Activated naive CD4-positive, alpha-beta T cell treated with anti-CD3 and anti-CD28 coated beads, Interleukin-2, amount 10 ng/mL, durations not matched to agents 7 days and 5 days (primary cell): Measurements from ENCODE around the gene TXNL4B.

Experiments used
- CTCF ChIA-PET: fragments of 350-600 bp; sonication (Branson Sonifier 250); formaldehyde crosslinking; loops from one replicate; lab custom pipeline; 2021; ENCODE audit warnings: antibody characterized with exemption; lab: Charles Lee
- DNase-seq: peaks from one replicate; pipeline ENCODE4 v3.0.0-alpha.2; 2020
- H3K27ac Mint-ChIP-seq: one replicate; pipeline ENCODE4 v1.8.0; 2021; ENCODE audit warnings: mild to moderate bottlenecking, moderate library complexity, mixed read lengths
- H3K27me3 Mint-ChIP-seq: one replicate; pipeline ENCODE4 v1.8.0; 2021; ENCODE audit warnings: mild to moderate bottlenecking, mixed read lengths
- H3K36me3 Mint-ChIP-seq: one replicate; pipeline ENCODE4 v1.8.0; 2021; ENCODE audit warnings: mixed read lengths
- H3K4me1 Mint-ChIP-seq: one replicate; pipeline ENCODE4 v1.8.0; 2021; ENCODE audit warnings: mixed read lengths
- H3K4me3 Mint-ChIP-seq: one replicate; pipeline ENCODE4 v1.8.0; 2021; ENCODE audit warnings: mild to moderate bottlenecking, moderate library complexity, mixed read lengths
- H3K9me3 Mint-ChIP-seq: one replicate; pipeline ENCODE4 v1.8.0; 2021; ENCODE audit warnings: mixed read lengths

TXNL4B gene

GRCh38 chr16:72124761-72125634, 31.6 kb upstream of the TXNL4B start:
- CTCF ChIA-PET = interaction anchor here (0.5 to 2.1 kb wide), 13 partner anchors 12 to 1983 kb away, joined by 3 to 15 read pairs (median 3); partner anchors contain the start of gene PMFBP1
- H3K27ac Mint-ChIP-seq = no peak overlapping the region
- no peaks in the 10 kb centered on the region for H3K4me1 Mint-ChIP-seq
- no peaks in the 10 kb centered on the region for H3K9me3 Mint-ChIP-seq
- no peak overlapping the region for H3K4me3 Mint-ChIP-seq
- peak; percentile 72 for DNase-seq
- H3K27me3 Mint-ChIP-seq = peaks cover 16% of the 10 kb centered on the region
- H3K36me3 Mint-ChIP-seq = no peaks in the 10 kb centered on the region

- no peaks in the 10 kb centered on the region for H3K9me3 Mint-ChIP-seq
- DNase-seq = no peak
- peaks cover 16% of the 10 kb centered on the region for H3K27me3 Mint-ChIP-seq
- no peak overlapping the region for H3K27ac Mint-ChIP-seq
- H3K36me3 Mint-ChIP-seq = no peaks in the 10 kb centered on the region
- H3K4me1 Mint-ChIP-seq = no peaks in the 10 kb centered on the region
- CTCF ChIA-PET = interaction anchor here (0.5 to 2.1 kb wide), 10 partner anchors 12 to 1755 kb away, joined by 3 to 15 read pairs (median 3); partner anchors contain the start of gene PMFBP1
- H3K4me3 Mint-ChIP-seq = no peak overlapping the region
Observed at GRCh38 chr16:72124148-72124547, 30.7 kb upstream of the TXNL4B start.

- H3K27ac Mint-ChIP-seq = no peak overlapping the region
- no peaks in the 10 kb centered on the region for H3K36me3 Mint-ChIP-seq
- DNase-seq = no peak
- H3K27me3 Mint-ChIP-seq = peaks cover 11% of the 10 kb centered on the region
- CTCF ChIA-PET = interaction anchor here (2.1 kb wide), 1 partner anchor 343 kb away, joined by 15 read pairs; no protein-coding TSS in a partner anchor
- H3K4me1 Mint-ChIP-seq = no peaks in the 10 kb centered on the region
- no peak overlapping the region for H3K4me3 Mint-ChIP-seq
- H3K9me3 Mint-ChIP-seq = no peaks in the 10 kb centered on the region
Observed at GRCh38 chr16:72123426-72123825, 30.0 kb upstream of the TXNL4B start.

- DNase-seq = no peak
Observed at GRCh38 chr16:72122916-72123315, 29.5 kb upstream of the TXNL4B start.

GRCh38 chr16:72122308-72122707, 28.9 kb upstream of the TXNL4B start:
- H3K36me3 Mint-ChIP-seq = no peaks in the 10 kb centered on the region
- no peak overlapping the region for H3K27ac Mint-ChIP-seq
- H3K9me3 Mint-ChIP-seq = no peaks in the 10 kb centered on the region
- no peaks in the 10 kb centered on the region for H3K4me1 Mint-ChIP-seq
- H3K4me3 Mint-ChIP-seq = no peak overlapping the region
- CTCF ChIA-PET = interaction anchor here (1.3 kb wide), 1 partner anchor 344 kb away, joined by 3 read pairs; no protein-coding TSS in a partner anchor
- peaks cover 11% of the 10 kb centered on the region for H3K27me3 Mint-ChIP-seq
- no peak for DNase-seq

More at GRCh38 chr16:72122916-72123315, 29.5 kb upstream of the TXNL4B start:
- Mint-ChIP-seq H3K4me1 (no peaks in the 10 kb centered on the region), H3K4me3 (no peak overlapping the region), H3K9me3 (no peaks in the 10 kb centered on the region), H3K27me3 (peaks cover 11% of the 10 kb centered on the region), H3K36me3 (no peaks in the 10 kb centered on the region), H3K27ac (no peak overlapping the region)
- CTCF ChIA-PET = interaction anchor here (1.3 kb wide), 1 partner anchor 344 kb away, joined by 3 read pairs; no protein-coding TSS in a partner anchor

GRCh38 chr16:72120026-72120425, 26.6 kb upstream of the TXNL4B start:
- DNase-seq = no peak
- CTCF ChIA-PET = interaction anchor here (0.7 kb wide), 1 partner anchor 383 kb away, joined by 3 read pairs; no protein-coding TSS in a partner anchor
- Mint-ChIP-seq H3K4me3 (no peak overlapping the region), H3K27me3 (peaks cover 6% of the 10 kb centered on the region), H3K36me3 (no peaks in the 10 kb centered on the region), H3K4me1 (no peaks in the 10 kb centered on the region), H3K27ac (no peak overlapping the region), H3K9me3 (no peaks in the 10 kb centered on the region)

GRCh38 chr16:72113616-72113945, 20.2 kb upstream of the TXNL4B start:
- no peak overlapping the region for H3K27ac Mint-ChIP-seq
- no peak for DNase-seq
- H3K9me3 Mint-ChIP-seq = no peaks in the 10 kb centered on the region
- no peaks in the 10 kb centered on the region for H3K27me3 Mint-ChIP-seq
- no peak overlapping the region for H3K4me3 Mint-ChIP-seq
- no peaks in the 10 kb centered on the region for H3K4me1 Mint-ChIP-seq
- peaks cover 35% of the 10 kb centered on the region for H3K36me3 Mint-ChIP-seq
- CTCF ChIA-PET = no interaction called here

- Mint-ChIP-seq H3K9me3 (no peaks in the 10 kb centered on the region), H3K27ac (no peak overlapping the region), H3K4me1 (no peaks in the 10 kb centered on the region), H3K36me3 (peaks cover 37% of the 10 kb centered on the region), H3K4me3 (no peak overlapping the region), H3K27me3 (no peaks in the 10 kb centered on the region)
- no peak for DNase-seq
- CTCF ChIA-PET = no interaction called here
Observed at GRCh38 chr16:72112906-72113615, 19.6 kb upstream of the TXNL4B start.

GRCh38 chr16:72112452-72112792, 19.0 kb upstream of the TXNL4B start:
- Mint-ChIP-seq H3K27ac (no peak overlapping the region), H3K27me3 (no peaks in the 10 kb centered on the region), H3K9me3 (no peaks in the 10 kb centered on the region), H3K36me3 (peaks cover 42% of the 10 kb centered on the region), H3K4me3 (no peak overlapping the region), H3K4me1 (no peaks in the 10 kb centered on the region)
- CTCF ChIA-PET = no interaction called here
- no peak for DNase-seq

GRCh38 chr16:72111657-72112451, 18.4 kb upstream of the TXNL4B start:
- Mint-ChIP-seq H3K4me1 (no peaks in the 10 kb centered on the region), H3K27me3 (no peaks in the 10 kb centered on the region), H3K9me3 (no peaks in the 10 kb centered on the region), H3K27ac (no peak overlapping the region), H3K36me3 (peaks cover 47% of the 10 kb centered on the region), H3K4me3 (no peak overlapping the region)
- CTCF ChIA-PET = interaction anchor here (0.6 kb wide), 1 partner anchor 12 kb away, joined by 3 read pairs; no protein-coding TSS in a partner anchor
- DNase-seq = no peak

- DNase-seq = no peak
- Mint-ChIP-seq H3K4me3 (no peak overlapping the region), H3K36me3 (peaks cover 56% of the 10 kb centered on the region), H3K27me3 (no peaks in the 10 kb centered on the region), H3K9me3 (no peaks in the 10 kb centered on the region), H3K27ac (no peak overlapping the region), H3K4me1 (no peaks in the 10 kb centered on the region)
- CTCF ChIA-PET = interaction anchor here (0.6 kb wide), 1 partner anchor 13 kb away, joined by 3 read pairs; no protein-coding TSS in a partner anchor
Observed at GRCh38 chr16:72110662-72111615, 17.5 kb upstream of the TXNL4B start.

- Mint-ChIP-seq H3K4me1 (no peaks in the 10 kb centered on the region), H3K4me3 (no peak overlapping the region), H3K36me3 (peaks cover 65% of the 10 kb centered on the region), H3K27ac (no peak overlapping the region), H3K9me3 (no peaks in the 10 kb centered on the region), H3K27me3 (no peaks in the 10 kb centered on the region)
- DNase-seq = no peak
- CTCF ChIA-PET = no interaction called here
Observed at GRCh38 chr16:72109966-72110530, 16.6 kb upstream of the TXNL4B start.

- Mint-ChIP-seq H3K9me3 (no peaks in the 10 kb centered on the region), H3K4me1 (no peaks in the 10 kb centered on the region), H3K27me3 (no peaks in the 10 kb centered on the region), H3K4me3 (no peak overlapping the region), H3K36me3 (peaks cover 67% of the 10 kb centered on the region), H3K27ac (no peak overlapping the region)
- DNase-seq = no peak
- CTCF ChIA-PET = no interaction called here
Observed at GRCh38 chr16:72109300-72109699, 15.9 kb upstream of the TXNL4B start.
